ENCODE data around the gene CLIP4. TPM values are rescaled to one million over a fixed set of nuclear protein-coding genes. Genes with fewer than 3 reads are reported as not detected.

CLIP4 gene
- total and polyA plus RNA-seq, 4 donors, result 15.1 to 30.1 (median 23.1) TPM

DNA sequence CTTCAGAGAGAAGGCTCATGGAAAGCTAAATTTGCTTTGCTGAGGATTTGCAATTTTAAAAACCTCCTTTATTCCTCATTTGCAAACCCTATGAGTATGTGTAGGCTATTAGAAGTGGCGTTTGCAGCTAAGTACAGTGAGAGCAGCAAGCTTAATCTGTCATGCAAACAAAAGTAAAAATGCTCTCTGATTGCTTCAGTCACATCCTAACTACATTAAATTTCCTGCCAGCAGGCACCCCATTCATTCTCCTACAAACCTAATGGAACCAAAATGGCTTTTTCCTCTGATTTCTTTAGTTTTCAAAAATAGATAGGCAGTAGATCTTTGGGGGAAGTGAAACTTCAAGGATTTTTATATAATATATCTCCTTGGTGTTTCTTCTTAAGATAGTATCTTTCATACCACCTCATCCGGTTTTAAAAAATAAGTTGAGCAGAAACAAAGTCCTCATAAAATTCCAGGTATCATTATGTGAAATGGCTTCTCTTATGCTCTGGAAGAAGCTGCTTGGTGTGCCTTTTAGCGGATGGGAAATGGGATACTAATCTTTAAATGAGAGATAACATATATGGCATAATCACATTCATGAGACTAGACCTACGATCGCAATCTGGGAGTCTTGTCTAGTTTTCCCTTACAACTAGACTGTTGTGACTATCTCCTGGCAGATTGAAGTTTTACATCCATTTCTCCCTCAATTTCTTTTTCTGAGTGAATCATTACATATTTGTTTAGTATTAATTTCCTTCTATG lies 49.1 kb downstream of the CLIP4 start:
- Histone ChIP-seq H3K4me1 (ENCODE audit: control insufficient read depth in 5 of 5, insufficient read depth in 5 of 5, low read length in 5 of 5) (no peaks in the 10 kb centered on the region), H3K27ac (ENCODE audit: low read depth in 1 of 2, low read length in 1 of 2) (no peak overlapping the region), H3K36me3 (ENCODE audit: control insufficient read depth in 4 of 4, insufficient read depth in 4 of 4, low read length in 4 of 4) (peaks cover 0 to 10% (median under 1%) of the 10 kb centered on the region in 4 donors), H3K9ac (ENCODE audit: insufficient read depth in 1 of 2, low read length in 2 of 2) (peak overlapping the region in 1 of 2 donors; percentile 13), H3K4me3 (no peak overlapping the region), H3K9me3 (ENCODE audit: control insufficient read depth in 4 of 4, insufficient read depth in 3 of 4, low read length in 3 of 4) (no peaks in the 10 kb centered on the region), H3K27me3 (ENCODE audit: control insufficient read depth in 3 of 3, insufficient read depth in 3 of 3, low read length in 2 of 3) (no peaks in the 10 kb centered on the region)
- no peak for ATAC-seq (ENCODE audit: insufficient read depth, low FRiP score)
- TF ChIP-seq, protein P1, sequence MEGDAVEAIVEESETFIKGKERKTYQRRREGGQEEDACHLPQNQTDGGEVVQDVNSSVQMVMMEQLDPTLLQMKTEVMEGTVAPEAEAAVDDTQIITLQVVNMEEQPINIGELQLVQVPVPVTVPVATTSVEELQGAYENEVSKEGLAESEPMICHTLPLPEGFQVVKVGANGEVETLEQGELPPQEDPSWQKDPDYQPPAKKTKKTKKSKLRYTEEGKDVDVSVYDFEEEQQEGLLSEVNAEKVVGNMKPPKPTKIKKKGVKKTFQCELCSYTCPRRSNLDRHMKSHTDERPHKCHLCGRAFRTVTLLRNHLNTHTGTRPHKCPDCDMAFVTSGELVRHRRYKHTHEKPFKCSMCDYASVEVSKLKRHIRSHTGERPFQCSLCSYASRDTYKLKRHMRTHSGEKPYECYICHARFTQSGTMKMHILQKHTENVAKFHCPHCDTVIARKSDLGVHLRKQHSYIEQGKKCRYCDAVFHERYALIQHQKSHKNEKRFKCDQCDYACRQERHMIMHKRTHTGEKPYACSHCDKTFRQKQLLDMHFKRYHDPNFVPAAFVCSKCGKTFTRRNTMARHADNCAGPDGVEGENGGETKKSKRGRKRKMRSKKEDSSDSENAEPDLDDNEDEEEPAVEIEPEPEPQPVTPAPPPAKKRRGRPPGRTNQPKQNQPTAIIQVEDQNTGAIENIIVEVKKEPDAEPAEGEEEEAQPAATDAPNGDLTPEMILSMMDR (IDR thresholded peaks at IDR 0.05; ENCODE audit: control extremely low read depth, extremely low read depth), result no peak
- 88 to 89% methylated on average over 5 of the region's 5 CpGs for WGBS, 2 donors
- no peak for DNase-seq

DNA sequence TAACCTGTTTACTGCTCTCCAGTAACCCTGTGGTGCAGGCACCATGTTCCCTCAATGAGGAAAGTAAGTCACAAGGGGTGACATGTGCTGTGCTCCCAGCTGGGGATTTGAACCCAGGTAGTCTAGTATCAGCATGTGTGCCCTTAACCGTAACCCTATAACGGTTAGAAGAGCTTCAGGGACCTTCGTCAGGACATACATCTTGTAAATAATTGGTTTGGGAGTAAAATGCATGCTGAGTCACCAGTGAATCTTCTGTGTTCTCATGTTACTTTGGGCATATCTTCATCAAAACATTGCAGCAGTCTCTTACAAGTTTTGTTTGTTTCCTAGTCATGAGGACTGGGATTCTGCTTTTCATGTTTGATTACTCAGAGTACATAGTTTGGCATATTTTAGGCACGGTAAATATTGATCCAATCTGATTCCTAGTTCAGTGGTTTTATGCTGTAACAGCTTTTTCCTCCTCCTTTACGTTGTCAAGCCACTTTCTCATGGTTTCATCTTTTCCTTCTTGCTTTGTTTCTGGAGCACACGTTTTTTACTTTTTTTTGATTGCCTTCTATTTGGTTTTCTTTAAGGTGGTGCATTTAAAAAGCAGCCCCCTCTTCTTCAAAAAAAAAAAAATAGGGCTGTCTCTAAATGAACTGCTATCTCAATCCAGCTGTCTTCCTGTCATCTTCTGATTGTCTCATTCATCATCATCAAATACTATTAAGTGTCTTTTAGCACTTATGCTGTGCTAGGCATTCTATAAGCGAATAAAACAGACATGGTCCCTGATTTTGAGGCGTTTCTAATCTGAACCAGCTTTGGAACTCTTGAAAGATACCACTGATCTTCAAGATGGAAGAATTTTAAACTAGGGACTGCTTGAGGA lies 50.4 kb downstream of the CLIP4 start:
- peaks cover 0 to 10% (median under 1%) of the 10 kb centered on the region in 4 donors for H3K36me3 ChIP-seq (ENCODE audit: control insufficient read depth in 4 of 4, insufficient read depth in 4 of 4, low read length in 4 of 4)
- no peaks in the 10 kb centered on the region for H3K4me1 ChIP-seq (ENCODE audit: control insufficient read depth in 5 of 5, insufficient read depth in 5 of 5, low read length in 5 of 5)
- no peaks in the 10 kb centered on the region for H3K27me3 ChIP-seq (ENCODE audit: control insufficient read depth in 3 of 3, insufficient read depth in 3 of 3, low read length in 2 of 3)
- H3K27ac ChIP-seq (ENCODE audit: low read depth in 1 of 2, low read length in 1 of 2), result no peak overlapping the region
- ATAC-seq (ENCODE audit: insufficient read depth, low FRiP score) (no peak), DNase-seq (no peak)
- TF ChIP-seq, protein P1 (IDR thresholded peaks at IDR 0.05; ENCODE audit: control extremely low read depth, extremely low read depth), result no peak
- no peak overlapping the region for H3K9ac ChIP-seq (ENCODE audit: insufficient read depth in 1 of 2, low read length in 2 of 2)
- WGBS, 2 donors, result 61 to 83% methylated on average over 8 of the region's 8 CpGs
- no peaks in the 10 kb centered on the region for H3K9me3 ChIP-seq (ENCODE audit: control insufficient read depth in 4 of 4, insufficient read depth in 3 of 4, low read length in 3 of 4)
- no peak overlapping the region for H3K4me3 ChIP-seq

DNA sequence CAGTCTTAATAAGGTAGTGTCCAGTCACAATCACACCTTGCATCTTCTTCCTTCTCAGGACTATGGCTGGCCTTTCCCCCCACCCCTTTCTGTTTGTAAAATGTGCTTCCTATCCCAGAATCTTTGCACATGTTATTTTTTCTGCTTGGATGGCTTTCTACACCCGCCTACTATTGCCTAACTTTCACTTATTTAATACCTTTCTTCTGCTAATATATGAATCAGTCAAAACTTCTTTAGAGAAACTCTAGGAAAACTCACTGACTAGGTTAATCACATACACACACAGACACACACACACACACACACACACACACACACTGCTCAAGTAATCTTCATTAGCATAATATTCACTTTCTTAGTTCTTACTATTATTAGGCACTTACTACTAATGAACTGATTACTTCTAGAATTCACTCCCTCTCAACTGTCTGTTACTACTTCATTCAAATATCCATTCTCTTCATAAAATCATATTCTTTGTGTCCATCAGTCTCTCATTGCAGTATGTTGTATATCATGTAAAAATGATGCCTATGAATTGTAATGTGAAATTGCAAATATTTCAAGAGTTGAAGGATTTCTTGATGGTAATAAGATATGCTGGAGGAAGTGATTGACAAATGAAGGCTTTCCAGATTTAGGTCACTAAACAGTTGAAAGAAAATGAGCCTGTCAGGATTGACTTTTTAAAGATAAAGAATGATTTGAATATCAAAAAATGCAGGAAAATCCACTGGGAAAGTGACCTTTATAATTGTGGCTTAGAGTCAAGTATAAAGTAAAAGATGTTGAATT lies 51.2 kb downstream of the CLIP4 start:
- DNase-seq (no peak), ATAC-seq (ENCODE audit: insufficient read depth, low FRiP score) (no peak)
- 77 to 79% methylated on average over 1 of the region's 1 CpG for WGBS, 2 donors
- Histone ChIP-seq H3K27ac (ENCODE audit: low read depth in 1 of 2, low read length in 1 of 2) (no peak overlapping the region), H3K27me3 (ENCODE audit: control insufficient read depth in 3 of 3, insufficient read depth in 3 of 3, low read length in 2 of 3) (no peaks in the 10 kb centered on the region), H3K4me3 (no peak overlapping the region), H3K9me3 (ENCODE audit: control insufficient read depth in 4 of 4, insufficient read depth in 3 of 4, low read length in 3 of 4) (no peaks in the 10 kb centered on the region), H3K36me3 (ENCODE audit: control insufficient read depth in 4 of 4, insufficient read depth in 4 of 4, low read length in 4 of 4) (peaks cover 0 to 10% (median under 1%) of the 10 kb centered on the region in 4 donors), H3K4me1 (ENCODE audit: control insufficient read depth in 5 of 5, insufficient read depth in 5 of 5, low read length in 5 of 5) (no peaks in the 10 kb centered on the region), H3K9ac (ENCODE audit: insufficient read depth in 1 of 2, low read length in 2 of 2) (no peak overlapping the region)
- TF ChIP-seq, protein P1 (IDR thresholded peaks at IDR 0.05; ENCODE audit: control extremely low read depth, extremely low read depth), result no peak
